ENCODE measurements around the gene PLXNC1.

- no peak for TF ChIP-seq POLR2A (IDR thresholded peaks at IDR 0.05)
- TF ChIP-seq CTCF (IDR thresholded peaks at IDR 0.05): no peak
- no peak for TF ChIP-seq POLR2AphosphoS5 (IDR thresholded peaks at IDR 0.05)
Observed at GRCh38 chr12:94170690-94171594, 22.6 kb downstream of the PLXNC1 start.
